Hepatocyte (in vitro differentiated cells): Measurements from ENCODE around the gene POGK. TPM values are rescaled to one million over a fixed set of nuclear protein-coding genes. Genes with fewer than 3 reads are reported as not detected.

Experiments
- DNase-seq: peaks from one replicate; pipeline ENCODE4 v3.0.0-alpha.2; 2016; ENCODE audit warnings: low spot score
- H2AFZ ChIP-seq: fragments of 200-600 bp; sonication (generic); 2 replicates; pipeline ENCODE4 v1.6.0; 2016; ENCODE audit warnings: antibody characterized with exemption, mild to moderate bottlenecking
- H3K27ac ChIP-seq: fragments of 200-600 bp; sonication (generic); 2 replicates; pipeline ENCODE4 v1.5.1; 2016; ENCODE audit warnings: mild to moderate bottlenecking
- H3K27me3 ChIP-seq: fragments of 200-600 bp; sonication (generic); 2 replicates; pipeline ENCODE4 v1.6.1; 2016
- H3K36me3 ChIP-seq: fragments of 200-600 bp; sonication (generic); replicated peaks from 2 replicates; pipeline ENCODE4 v1.5.1; 2016; ENCODE audit warnings: low read depth; ENCODE audit not compliant: insufficient read depth
- H3K4me1 ChIP-seq: fragments of 200-600 bp; sonication (generic); 2 replicates; pipeline ENCODE4 v1.5.1; 2016; ENCODE audit warnings: mild to moderate bottlenecking, moderate library complexity; ENCODE audit not compliant: insufficient read depth
- H3K4me2 ChIP-seq: fragments of 200-600 bp; sonication (generic); 2 replicates; pipeline ENCODE4 v1.6.0; 2016
- H3K4me3 ChIP-seq: fragments of 200-600 bp; sonication (generic); 2 replicates; pipeline ENCODE4 v1.5.1; 2016; ENCODE audit warnings: mild to moderate bottlenecking
- H3K79me2 ChIP-seq: fragments of 200-600 bp; sonication (generic); 2 replicates; pipeline ENCODE4 v1.6.0; 2017; ENCODE audit warnings: mild to moderate bottlenecking
- H3K9me2 ChIP-seq: fragments of 200-600 bp; sonication (generic); replicated peaks from 2 replicates; pipeline ENCODE4 v1.6.0; 2017; ENCODE audit warnings: mild to moderate bottlenecking; ENCODE audit not compliant: insufficient read depth
- H3K9me3 ChIP-seq: fragments of 200-600 bp; sonication (generic); 2 replicates; pipeline ENCODE4 v1.5.1; 2016; ENCODE audit warnings: low read depth, mild to moderate bottlenecking
- H4K20me1 ChIP-seq: fragments of 200-600 bp; sonication (generic); 2 replicates; pipeline ENCODE4 v1.6.0; 2016; ENCODE audit warnings: mild to moderate bottlenecking; ENCODE audit not compliant: insufficient read depth, poor library complexity, severe bottlenecking
- CTCF ChIP-seq: fragments of 200-600 bp; sonication (generic); IDR thresholded peaks from 2 replicates; pipeline ENCODE4 v1.5.1; 2016; ENCODE audit warnings: antibody characterized with exemption, mild to moderate bottlenecking; ENCODE audit not compliant: poor library complexity
- EZH2 ChIP-seq: fragments of 200-600 bp; sonication (generic); IDR thresholded peaks from 2 replicates; pipeline ENCODE4 v1.6.1; 2016; ENCODE audit warnings: antibody characterized with exemption, mild to moderate bottlenecking, borderline replicate concordance
- EZH2phosphoT487 ChIP-seq: fragments of 200-600 bp; sonication (generic); IDR thresholded peaks from one replicate; pipeline ENCODE4 v1.6.1; 2018; ENCODE audit warnings: antibody characterized with exemption, mild to moderate bottlenecking, low read depth, moderate library complexity; ENCODE audit not compliant: unreplicated experiment, severe bottlenecking
- WGBS: methylation state at CpG from one replicate; pipeline ENCODE4 v1.1.6; 2016; ENCODE audit warnings: low lambda C conversion rate; ENCODE audit errors: missing lambda C conversion rate; 5-methylcytosine and 5-hydroxymethylcytosine counted together
- polyA plus RNA-seq: library from polyadenylated mRNA; unstranded; fragments of >200 nt; fragmentation: Nextera tagmentation; extraction: Ambion mirVana; gene quantifications from 2 replicates; pipeline ENCODE4 v1.2.1, GENCODE V29; 2016
- total RNA-seq: library from RNA; depleted of rRNA; stranded (reverse); fragments of >200 nt; gene quantifications from 2 replicates; pipeline ENCODE4 v1.2.3, GENCODE V29; 2014

The POGK gene, protein sequence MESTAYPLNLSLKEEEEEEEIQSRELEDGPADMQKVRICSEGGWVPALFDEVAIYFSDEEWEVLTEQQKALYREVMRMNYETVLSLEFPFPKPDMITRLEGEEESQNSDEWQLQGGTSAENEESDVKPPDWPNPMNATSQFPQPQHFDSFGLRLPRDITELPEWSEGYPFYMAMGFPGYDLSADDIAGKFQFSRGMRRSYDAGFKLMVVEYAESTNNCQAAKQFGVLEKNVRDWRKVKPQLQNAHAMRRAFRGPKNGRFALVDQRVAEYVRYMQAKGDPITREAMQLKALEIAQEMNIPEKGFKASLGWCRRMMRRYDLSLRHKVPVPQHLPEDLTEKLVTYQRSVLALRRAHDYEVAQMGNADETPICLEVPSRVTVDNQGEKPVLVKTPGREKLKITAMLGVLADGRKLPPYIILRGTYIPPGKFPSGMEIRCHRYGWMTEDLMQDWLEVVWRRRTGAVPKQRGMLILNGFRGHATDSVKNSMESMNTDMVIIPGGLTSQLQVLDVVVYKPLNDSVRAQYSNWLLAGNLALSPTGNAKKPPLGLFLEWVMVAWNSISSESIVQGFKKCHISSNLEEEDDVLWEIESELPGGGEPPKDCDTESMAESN
- total RNA-seq (37.2 and 40.6 TPM in 2 replicates), polyA plus RNA-seq (21.6 and 22.6 TPM in 2 replicates)

DNA sequence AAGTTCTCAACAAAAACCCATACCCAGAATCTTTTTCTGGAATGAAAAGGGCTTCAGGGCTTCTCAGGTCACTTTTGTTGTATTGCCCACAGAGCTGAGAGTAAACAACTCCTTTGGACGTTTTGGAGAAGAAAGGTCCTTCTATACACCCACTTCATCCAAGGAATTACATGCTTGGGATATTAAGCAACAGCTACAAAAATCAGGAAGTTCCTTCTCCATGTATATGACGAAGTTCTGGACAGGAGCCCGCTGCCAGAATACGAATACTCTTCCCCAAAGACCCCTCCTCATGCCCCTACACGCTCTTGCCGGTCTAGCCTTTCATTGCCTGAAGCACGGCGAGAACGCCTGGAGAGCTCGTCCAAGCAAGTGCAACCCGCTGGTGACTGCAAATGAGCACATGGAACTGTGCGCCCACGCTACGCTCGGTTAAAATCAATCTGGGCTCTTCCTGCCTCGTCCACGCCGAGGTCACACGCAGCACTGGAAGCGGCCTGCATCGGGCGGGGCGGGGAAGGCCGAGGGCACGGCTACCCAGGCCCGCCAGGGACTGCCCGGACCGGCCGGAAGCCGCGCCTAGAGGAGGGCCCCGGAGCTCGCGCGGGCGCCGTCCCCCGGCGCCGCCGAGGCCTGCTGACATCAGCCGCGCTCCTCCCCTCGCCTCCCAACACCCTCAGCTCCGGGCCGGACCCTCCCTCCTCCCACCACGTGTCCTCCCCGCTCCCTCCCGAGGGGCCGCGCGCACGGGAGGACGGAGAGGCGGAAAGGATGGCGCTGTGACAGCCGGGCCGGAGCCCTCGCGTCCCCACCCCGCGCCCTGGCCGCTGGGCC, at the start of gene POGK:
POGK (plus strand) TSS at position 710 of the 834 bp plus-strand sequence. CDS start 1,482 bp downstream, outside the sequence.
- H2AFZ ChIP-seq = peak within 1 kb of the TSS; percentile 98
- H3K27me3 ChIP-seq = no peaks in the 10 kb centered on the region
- peak within 1 kb of the TSS; percentile 87 for H3K4me2 ChIP-seq
- peaks cover 36% of the 10 kb centered on the region for H3K4me1 ChIP-seq
- H3K9me2 ChIP-seq = no peaks in the 10 kb centered on the region
- peaks cover 21% of the 10 kb centered on the region for H3K79me2 ChIP-seq
- no peaks in the 10 kb centered on the region for H3K9me3 ChIP-seq
- peak within 1 kb of the TSS; percentile 42 for H3K4me3 ChIP-seq
- H4K20me1 ChIP-seq = peaks cover 12% of the 10 kb centered on the region
- WGBS = 3% methylated on average over 18 of the region's 63 CpGs
- peak within 1 kb of the TSS; percentile 95 for H3K27ac ChIP-seq
- H3K36me3 ChIP-seq = no peaks in the 10 kb centered on the region
- TF ChIP-seq CTCF = no peak
- TF ChIP-seq EZH2 = no peak
- TF ChIP-seq EZH2phosphoT487 = no peak
- peak; percentile 96 for DNase-seq

DNA sequence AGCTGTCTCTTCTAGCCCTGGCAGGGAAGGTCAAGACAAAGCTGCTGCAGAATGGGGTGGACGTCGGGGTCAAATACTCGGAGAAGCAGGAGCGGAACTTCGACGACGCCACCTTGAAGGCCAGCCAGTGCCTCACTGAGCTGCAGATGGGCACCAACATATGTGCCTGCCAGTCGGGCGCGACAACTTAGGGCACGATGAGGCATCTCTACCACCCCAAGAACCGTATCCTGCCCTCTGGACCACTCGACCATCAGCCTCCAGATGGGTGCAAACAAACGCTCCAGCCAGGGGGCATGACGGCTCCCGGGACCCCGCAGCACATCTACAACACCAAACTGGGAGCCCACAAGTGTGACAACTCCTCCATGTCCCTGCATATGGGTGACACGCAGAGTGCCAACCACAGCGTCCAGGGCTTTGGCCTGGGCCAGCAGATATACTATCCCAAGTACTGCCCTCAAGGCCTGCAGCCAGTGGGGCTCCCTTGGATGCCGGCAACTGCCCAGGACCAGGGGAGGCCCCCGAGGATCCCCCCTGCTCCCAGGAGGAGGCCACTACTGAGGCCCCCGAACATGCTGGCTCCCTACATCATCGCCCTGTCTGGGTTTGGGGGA, 42.5 kb upstream of the POGK start:
- H3K4me1 ChIP-seq = no peaks in the 10 kb centered on the region
- TF ChIP-seq EZH2 (no peak), EZH2phosphoT487 (no peak), CTCF (no peak)
- no peak overlapping the region for H3K27ac ChIP-seq
- H3K27me3 ChIP-seq = no peaks in the 10 kb centered on the region
- no peak overlapping the region for H2AFZ ChIP-seq
- H3K36me3 ChIP-seq = no peaks in the 10 kb centered on the region
- H3K9me2 ChIP-seq = no peaks in the 10 kb centered on the region
- no peak for DNase-seq
- WGBS = 95% methylated on average over 21 of the region's 23 CpGs
- H4K20me1 ChIP-seq = no peaks in the 10 kb centered on the region
- H3K9me3 ChIP-seq = no peaks in the 10 kb centered on the region
- no peaks in the 10 kb centered on the region for H3K79me2 ChIP-seq
- no peak overlapping the region for H3K4me2 ChIP-seq
- no peak overlapping the region for H3K4me3 ChIP-seq

GRCh38 chr1:166808952-166809351, 30.3 kb upstream of the POGK start:
- H3K36me3 ChIP-seq = no peaks in the 10 kb centered on the region
- peaks cover 6% of the 10 kb centered on the region for H3K4me1 ChIP-seq
- H3K27me3 ChIP-seq = no peaks in the 10 kb centered on the region
- H3K4me3 ChIP-seq = no peak overlapping the region
- H3K9me3 ChIP-seq = no peaks in the 10 kb centered on the region
- DNase-seq = no peak
- no peaks in the 10 kb centered on the region for H4K20me1 ChIP-seq
- no peak overlapping the region for H3K27ac ChIP-seq
- TF ChIP-seq CTCF (no peak), EZH2phosphoT487 (no peak), EZH2 (no peak)
- H3K4me2 ChIP-seq = no peak overlapping the region
- no peaks in the 10 kb centered on the region for H3K79me2 ChIP-seq
- H3K9me2 ChIP-seq = no peaks in the 10 kb centered on the region
- no peak overlapping the region for H2AFZ ChIP-seq
- WGBS = 93% methylated on average over 2 of the region's 2 CpGs
